GM12878 (cell line): ENCODE measurements around the gene LSP1. TPM values are rescaled to one million over a fixed set of nuclear protein-coding genes. Genes with fewer than 3 reads are reported as not detected.

Source experiments
- ATF2 ChIP-seq: IDR thresholded peaks from 2 replicates; pipeline ENCODE4 v1.6.1; 2012; ENCODE audit warnings: low read length, inconsistent platforms
- CREB1 ChIP-seq: IDR thresholded peaks from 2 replicates; pipeline ENCODE4 v1.6.1; 2012; ENCODE audit warnings: low read depth, mild to moderate bottlenecking, inconsistent platforms
- CUX1 ChIP-seq: IDR thresholded peaks from 2 replicates; pipeline ENCODE4 v1.6.1; 2012; ENCODE audit warnings: improper control_type of control experiment, low read depth, low read length; ENCODE audit not compliant: insufficient replicate concordance
- GATAD2B ChIP-seq: fragments of 450-650 bp; conservative IDR thresholded peaks from 2 replicates; pipeline ENCODE4 v1.6.1; 2017; ENCODE audit warnings: low read depth, mild to moderate bottlenecking, moderate library complexity
- HDAC2 ChIP-seq: fragments of 200-600 bp; sonication (generic); IDR thresholded peaks from 2 replicates; pipeline ENCODE4 v1.6.1; 2017
- KDM1A ChIP-seq: fragments of 200-600 bp; sonication (generic); IDR thresholded peaks from 2 replicates; pipeline ENCODE4 v1.6.1; 2016; ENCODE audit warnings: borderline replicate concordance
- MEF2A ChIP-seq: IDR thresholded peaks from 2 replicates; pipeline ENCODE4 v1.6.1; 2011; ENCODE audit warnings: low read depth, mild to moderate bottlenecking, low read length, moderate library complexity; ENCODE audit not compliant: insufficient read depth
- MTA3 ChIP-seq: IDR thresholded peaks from 2 replicates; pipeline ENCODE4 v1.6.1; 2012; ENCODE audit warnings: low read length, inconsistent platforms, borderline replicate concordance
- MYC ChIP-seq: IDR thresholded peaks from 2 replicates; pipeline ENCODE4 v1.6.1; 2011; ENCODE audit warnings: mild to moderate bottlenecking, low read length, moderate library complexity, inconsistent platforms; ENCODE audit not compliant: insufficient read depth, insufficient replicate concordance, insufficient read length, severe bottlenecking
- POLR2A ChIP-seq: IDR thresholded peaks from 2 replicates; pipeline ENCODE4 v1.6.1; 2011; ENCODE audit warnings: low read depth, mild to moderate bottlenecking, low read length
- RB1 ChIP-seq: fragments of 450-650 bp; formaldehyde crosslinking; IDR thresholded peaks from 2 replicates; pipeline ENCODE4 v1.6.1; 2017; ENCODE audit warnings: mild to moderate bottlenecking, borderline replicate concordance
- RCOR1 ChIP-seq: conservative IDR thresholded peaks from 2 replicates; pipeline ENCODE4 v1.6.1; 2012; ENCODE audit warnings: low read depth, low read length, improper control_type of control experiment
- SMAD1 ChIP-seq: fragments of 450-650 bp; IDR thresholded peaks from 2 replicates; pipeline ENCODE4 v1.6.1; 2018; ENCODE audit warnings: mild to moderate bottlenecking, low read depth; ENCODE audit not compliant: partially characterized antibody
- SP1 ChIP-seq: IDR thresholded peaks from one replicate; pipeline ENCODE4 v1.6.1; 2011; ENCODE audit warnings: low read depth, low read length
- TCF12 ChIP-seq: IDR thresholded peaks from 2 replicates; pipeline ENCODE4 v1.6.1; 2011; ENCODE audit warnings: low read depth, mild to moderate bottlenecking, low read length
- TCF3 ChIP-seq: IDR thresholded peaks from 2 replicates; pipeline ENCODE4 v1.6.1; 2012; ENCODE audit warnings: low read depth, mild to moderate bottlenecking, low read length, borderline replicate concordance; ENCODE audit not compliant: insufficient read depth
- ZNF217 ChIP-seq: fragments of 450-650 bp; IDR thresholded peaks from 2 replicates; pipeline ENCODE4 v1.6.1; 2017; ENCODE audit warnings: antibody characterized with exemption, mild to moderate bottlenecking
- ZNF24 ChIP-seq: fragments of 450-650 bp; IDR thresholded peaks from 2 replicates; pipeline ENCODE4 v1.6.1; 2017; ENCODE audit warnings: antibody characterized with exemption, mild to moderate bottlenecking
- polyA plus RNA-seq, 11 experiments: library from polyadenylated mRNA; depleted of rRNA in 4 of 11; unstranded in 6 of 11; stranded (reverse) in 5 of 11; fragments of >200 nt; fragmentation: Nextera tagmentation in 4 of 11; fragmentation: Illumina TruSeq in 1 of 11; extraction: Ambion mirVana in 4 of 11; extraction: Trizol in 1 of 11; gene quantifications; 1 replicate in 1 of 11; 2 replicates in 10 of 11; pipeline versions ENCODE4 v1.2.1 to v1.2.3, GENCODE V29; 2011 to 2016; ENCODE audit warnings: inconsistent platforms in 2 of 11, missing spikeins in 2 of 11, low read depth in 1 of 11
- total RNA-seq, 4 experiments: library from RNA; depleted of rRNA in 3 of 4; stranded (reverse); fragments of >200 nt in 3 of 4; fragmentation: Illumina TruSeq in 1 of 4; extraction: Trizol in 1 of 4; gene quantifications; 2 replicates each; pipeline versions ENCODE4 v1.2.1 to v1.2.3, GENCODE V29; 2013 to 2021
- TF ChIP-seq, protein P1 (sequence below): fragments of 450-650 bp; formaldehyde crosslinking; IDR thresholded peaks from 2 replicates; pipeline ENCODE4 v1.4.0; 2022; ENCODE audit warnings: mild to moderate bottlenecking, moderate library complexity

Gene LSP1
- total and polyA plus RNA-seq, 10 of the 15 experiments (the other 5 are each of a cell fraction or from before 2014, with no cell fraction given) = 19.2 to 488 (median 369) TPM

GRCh38 chr11:1837171-1838076 lies 15.5 kb upstream of the LSP1 start (continued):
- TF ChIP-seq, protein P1, sequence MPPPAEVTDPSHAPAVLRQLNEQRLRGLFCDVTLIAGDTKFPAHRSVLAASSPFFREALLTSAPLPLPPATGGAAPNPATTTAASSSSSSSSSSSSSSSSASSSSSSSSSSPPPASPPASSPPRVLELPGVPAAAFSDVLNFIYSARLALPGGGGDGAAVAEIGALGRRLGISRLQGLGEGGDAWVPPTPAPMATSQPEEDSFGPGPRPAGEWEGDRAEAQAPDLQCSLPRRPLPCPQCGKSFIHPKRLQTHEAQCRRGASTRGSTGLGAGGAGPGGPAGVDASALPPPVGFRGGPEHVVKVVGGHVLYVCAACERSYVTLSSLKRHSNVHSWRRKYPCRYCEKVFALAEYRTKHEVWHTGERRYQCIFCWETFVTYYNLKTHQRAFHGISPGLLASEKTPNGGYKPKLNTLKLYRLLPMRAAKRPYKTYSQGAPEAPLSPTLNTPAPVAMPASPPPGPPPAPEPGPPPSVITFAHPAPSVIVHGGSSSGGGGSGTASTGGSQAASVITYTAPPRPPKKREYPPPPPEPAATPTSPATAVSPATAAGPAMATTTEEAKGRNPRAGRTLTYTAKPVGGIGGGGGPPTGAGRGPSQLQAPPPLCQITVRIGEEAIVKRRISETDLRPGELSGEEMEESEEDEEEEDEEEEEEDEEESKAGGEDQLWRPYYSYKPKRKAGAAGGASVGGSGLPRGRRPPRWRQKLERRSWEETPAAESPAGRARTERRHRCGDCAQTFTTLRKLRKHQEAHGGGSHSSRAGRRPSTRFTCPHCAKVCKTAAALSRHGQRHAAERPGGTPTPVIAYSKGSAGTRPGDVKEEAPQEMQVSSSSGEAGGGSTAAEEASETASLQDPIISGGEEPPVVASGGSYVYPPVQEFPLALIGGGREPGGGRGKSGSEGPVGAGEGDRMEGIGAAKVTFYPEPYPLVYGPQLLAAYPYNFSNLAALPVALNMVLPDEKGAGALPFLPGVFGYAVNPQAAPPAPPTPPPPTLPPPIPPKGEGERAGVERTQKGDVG (CRISPR knock-in tag) = no peak
- no peak for TF ChIP-seq KDM1A
- TF ChIP-seq GATAD2B = 0 out of 2 replicates have a peak, but pooled peaks have one; percentile 27
- 0 out of 2 replicates have a peak, but pooled peaks have one; percentile 45 for TF ChIP-seq TCF12
- no peak for TF ChIP-seq ZNF24
- TF ChIP-seq TCF3 = no peak
- no peak for TF ChIP-seq RCOR1
- no peak for TF ChIP-seq CREB1
- TF ChIP-seq RB1 = peak; percentile 48; the same call in 1 of the 2 replicates
- no peak for TF ChIP-seq ZNF217
- no peak for TF ChIP-seq MYC
- TF ChIP-seq SMAD1 = no peak
- TF ChIP-seq HDAC2 = no peak
- no peak for TF ChIP-seq POLR2A
- no peak for TF ChIP-seq MEF2A
- no peak for TF ChIP-seq ATF2
- no peak for TF ChIP-seq MTA3
- no peak for TF ChIP-seq SP1
- TF ChIP-seq CUX1 = no peak
